Adrenal gland (tissue), 12 donors: ENCODE measurements around the gene RASA3. TPM values are rescaled to one million over a fixed set of nuclear protein-coding genes. Genes with fewer than 3 reads are reported as not detected.

ENCODE experiments used
- DNase-seq, 7 donors: peaks; one replicate each; pipeline ENCODE4 v3.0.0-alpha.2; 2019 to 2020
- H3K27ac ChIP-seq, 5 donors: fragments of 200-600 bp; sonication (generic) in 4 of 5; 1 replicate in 3 of 5; 2 replicates in 2 of 5; pipeline versions ENCODE4 v1.5.1 to v1.8.0; 2016 to 2020; ENCODE audit warnings: mild to moderate bottlenecking in 1 of 5
- H3K27me3 ChIP-seq: fragments of 200-600 bp; 2 replicates; pipeline ENCODE4 v1.8.0; 2021
- H3K36me3 ChIP-seq, 2 donors: fragments of 200-600 bp; replicated peaks in 1 of 2; 1 replicate in 1 of 2; 2 replicates in 1 of 2; pipeline versions ENCODE4 v1.5.1 to v1.8.0; 2018 to 2022
- H3K4me1 ChIP-seq, 2 donors: fragments of 200-600 bp; replicated peaks in 1 of 2; 1 replicate in 1 of 2; 2 replicates in 1 of 2; pipeline versions ENCODE4 v1.5.1 to v1.8.0; 2018 to 2021
- H3K4me3 ChIP-seq, 4 donors: fragments of 200-600 bp; sonication (generic) in 3 of 4; one replicate each; pipeline ENCODE4 v1.5.1; 2016 to 2018
- H3K9me3 ChIP-seq, 3 donors: fragments of 200-600 bp; sonication (generic) in 1 of 3; replicated peaks in 1 of 3; 1 replicate in 2 of 3; 2 replicates in 1 of 3; pipeline versions ENCODE4 v1.5.1 to v1.8.0; 2016 to 2021
- POLR2A ChIP-seq, 2 donors: fragments of 450-650 bp; IDR thresholded peaks; one replicate each; pipeline ENCODE4 v1.6.1; 2017; ENCODE audit warnings: antibody characterized with exemption in 2 of 2, mild to moderate bottlenecking in 2 of 2, moderate library complexity in 1 of 2
- WGBS, 4 donors: extraction: QIAGEN DNeasy Blood & Tissue Kit in 2 of 4; methylation state at CpG; one replicate each; pipeline versions ENCODE4 v1.1.5 to v1.1.7; 2013 to 2017; 5-methylcytosine and 5-hydroxymethylcytosine counted together
- intact Hi-C, 2 donors: fragments of 100-400 bp; cut with DNase I; formaldehyde crosslinking; loops; one replicate each; pipeline versions ENCODE4 v1.14.1 to v1.15.0; 2022 to 2023
- polyA plus RNA-seq, 3 donors: library from polyadenylated mRNA; stranded (reverse); fragments of 200-250 nt in 2 of 3; fragments of 350-450 nt in 1 of 3; fragmentation: Illumina TruSeq in 1 of 3; extraction: RNeasy Lipid Tissue Mini Kit (QIAGEN cat#74804) in 1 of 3; gene quantifications; one replicate each; pipeline ENCODE4 v1.2.3, GENCODE V29; 2013 to 2014
- total RNA-seq, 9 donors: library from RNA; depleted of rRNA in 4 of 9; stranded (reverse); fragments of >200 nt in 4 of 9; fragments of 120-200 nt in 1 of 9; fragmentation: NEBNext Ultra II Directional in 1 of 9; extraction: Animal tissue kit (Norgen Biotek cat#: 25700) in 1 of 9; gene quantifications; one replicate each; pipeline versions ENCODE4 v1.1.0 to v1.2.4, GENCODE V29; 2013 to 2023
- TF ChIP-seq, protein P1 (sequence below), 6 experiments: fragments of 450-650 bp in 4 of 6; fragments of 200-600 bp in 2 of 6; sonication (generic) in 1 of 6; IDR thresholded peaks; 1 replicate in 5 of 6; 2 replicates in 1 of 6; pipeline versions ENCODE4 v1.5.1 to v1.8.0; 2016 to 2021; ENCODE audit warnings: antibody characterized with exemption in 6 of 6, mild to moderate bottlenecking in 2 of 6, moderate library complexity in 1 of 6
- donor health status: healthy with polysubstance abuse.
- donor health status: Bipolar disorder and iron deficiency.
- donor health status: DM: yes; HTN: yes; CAD: no.
- donor health status: DM: no; HTN: no; CAD: no.
- donor health status: DM: no; HTN: no; CAD: no.
- donor health status: DM: yes; HTN: yes; CAD: no.

The RASA3 gene
- total and polyA plus RNA-seq, 12 donors, result 2.2 to 11.7 (median 7.3) TPM

GRCh38 chr13:113945857-113946408 is 186.5 kb downstream of the RASA3 start:
- TF ChIP-seq, protein P1, sequence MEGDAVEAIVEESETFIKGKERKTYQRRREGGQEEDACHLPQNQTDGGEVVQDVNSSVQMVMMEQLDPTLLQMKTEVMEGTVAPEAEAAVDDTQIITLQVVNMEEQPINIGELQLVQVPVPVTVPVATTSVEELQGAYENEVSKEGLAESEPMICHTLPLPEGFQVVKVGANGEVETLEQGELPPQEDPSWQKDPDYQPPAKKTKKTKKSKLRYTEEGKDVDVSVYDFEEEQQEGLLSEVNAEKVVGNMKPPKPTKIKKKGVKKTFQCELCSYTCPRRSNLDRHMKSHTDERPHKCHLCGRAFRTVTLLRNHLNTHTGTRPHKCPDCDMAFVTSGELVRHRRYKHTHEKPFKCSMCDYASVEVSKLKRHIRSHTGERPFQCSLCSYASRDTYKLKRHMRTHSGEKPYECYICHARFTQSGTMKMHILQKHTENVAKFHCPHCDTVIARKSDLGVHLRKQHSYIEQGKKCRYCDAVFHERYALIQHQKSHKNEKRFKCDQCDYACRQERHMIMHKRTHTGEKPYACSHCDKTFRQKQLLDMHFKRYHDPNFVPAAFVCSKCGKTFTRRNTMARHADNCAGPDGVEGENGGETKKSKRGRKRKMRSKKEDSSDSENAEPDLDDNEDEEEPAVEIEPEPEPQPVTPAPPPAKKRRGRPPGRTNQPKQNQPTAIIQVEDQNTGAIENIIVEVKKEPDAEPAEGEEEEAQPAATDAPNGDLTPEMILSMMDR (IDR thresholded peaks at IDR 0.05), result no peak
- TF ChIP-seq POLR2A (IDR thresholded peaks at IDR 0.05), result no peak
- Histone ChIP-seq H3K4me1 (peaks cover 0 to 3% of the 10 kb centered on the region in 2 donors), H3K9me3 (no peaks in the 10 kb centered on the region), H3K4me3 (no peak overlapping the region), H3K27ac (no peak overlapping the region), H3K36me3 (no peaks in the 10 kb centered on the region), H3K27me3 (no peaks in the 10 kb centered on the region)
- WGBS, 4 donors, result 86 to 92% (median 91%) methylated on average over 15 to 26 of the region's 26 CpGs
- DNase-seq, result no peak
- intact Hi-C loops, result loop anchor here (5.0 kb wide), 1 partner anchor 129 kb away; no protein-coding TSS in a partner anchor

DNA sequence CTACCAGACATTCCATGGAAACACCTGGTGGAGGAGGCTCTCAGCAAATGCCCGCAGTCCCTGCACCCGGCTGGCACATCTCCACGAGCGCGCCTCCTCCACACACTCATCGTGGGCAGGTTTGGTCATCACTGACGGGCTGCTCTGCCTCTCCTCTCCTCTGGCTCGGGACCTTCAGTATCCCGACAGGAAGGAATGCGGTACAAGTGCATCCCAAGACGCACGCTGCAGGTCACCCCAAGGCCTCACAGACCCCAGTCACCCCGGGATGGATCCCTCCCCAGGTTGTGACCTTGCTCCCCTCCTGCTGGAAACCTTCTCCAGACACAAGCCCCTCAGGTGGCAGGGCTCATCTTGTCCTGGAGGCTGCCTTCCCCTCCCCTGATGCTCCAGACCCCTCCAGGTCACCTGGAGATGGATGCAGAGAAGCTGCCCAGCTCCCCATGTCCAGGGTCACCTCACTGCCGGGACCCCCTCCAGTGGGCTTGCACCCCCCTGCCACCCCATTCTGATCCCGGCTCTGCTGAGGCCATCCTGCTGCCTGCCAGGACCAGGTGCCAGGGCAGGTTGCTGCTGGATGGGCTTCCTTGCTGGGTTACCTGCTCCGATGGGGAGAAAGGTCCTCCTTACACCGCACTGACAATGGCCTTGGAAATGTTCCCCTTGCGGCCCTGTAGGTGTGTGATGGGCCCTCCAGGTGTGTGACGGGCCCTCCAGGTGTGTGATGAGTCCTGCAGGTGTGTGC is 188.4 kb downstream of the RASA3 start:
- WGBS, 4 donors, result 85 to 91% (median 88%) methylated on average over 17 to 19 of the region's 19 CpGs
- no peak overlapping the region for H3K27ac ChIP-seq
- DNase-seq, result no peak
- no peak overlapping the region for H3K4me3 ChIP-seq
- H3K27me3 ChIP-seq, result no peaks in the 10 kb centered on the region
- no peak for TF ChIP-seq POLR2A (IDR thresholded peaks at IDR 0.05)
- TF ChIP-seq, protein P1 (IDR thresholded peaks at IDR 0.05), result no peak
- no peaks in the 10 kb centered on the region for H3K4me1 ChIP-seq
- no peaks in the 10 kb centered on the region for H3K9me3 ChIP-seq
- intact Hi-C loops, result no loop called here
- no peaks in the 10 kb centered on the region for H3K36me3 ChIP-seq

DNA sequence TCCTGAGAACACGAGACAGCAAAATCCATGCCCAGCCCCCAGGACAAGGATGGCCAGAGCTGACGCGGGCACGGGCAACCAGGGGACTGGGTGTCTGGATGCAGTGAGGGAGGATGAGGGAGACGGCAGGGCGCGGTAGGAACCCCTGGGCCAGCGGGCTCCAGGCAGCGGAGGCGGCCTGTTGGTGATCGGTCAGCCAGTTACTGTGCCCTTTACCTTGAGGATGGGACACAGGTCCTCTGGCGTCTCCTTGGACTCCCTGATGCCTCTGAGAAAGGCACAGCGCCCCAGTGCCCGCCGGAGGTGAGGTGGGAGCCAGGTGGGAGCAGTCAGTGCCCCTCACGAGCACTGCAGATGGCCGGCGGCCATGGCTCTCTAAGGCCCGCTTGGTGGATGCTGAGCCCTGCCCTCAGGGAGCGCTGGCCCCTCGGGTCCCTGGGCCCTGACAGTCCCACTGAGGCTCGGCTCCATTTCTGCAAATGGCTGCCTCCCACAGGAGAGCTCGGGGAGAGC is 189.8 kb downstream of the RASA3 start:
- H3K4me3 ChIP-seq, result no peak overlapping the region
- no peak for DNase-seq
- no peak overlapping the region for H3K27ac ChIP-seq
- no peaks in the 10 kb centered on the region for H3K4me1 ChIP-seq
- TF ChIP-seq POLR2A (IDR thresholded peaks at IDR 0.05), result no peak
- TF ChIP-seq, protein P1 (IDR thresholded peaks at IDR 0.05), result no peak
- intact Hi-C loops, result no loop called here
- WGBS, 4 donors, result 85 to 93% (median 90%) methylated on average over 14 to 23 of the region's 23 CpGs
- H3K9me3 ChIP-seq, result no peaks in the 10 kb centered on the region
- no peaks in the 10 kb centered on the region for H3K27me3 ChIP-seq
- H3K36me3 ChIP-seq, result no peaks in the 10 kb centered on the region

DNA sequence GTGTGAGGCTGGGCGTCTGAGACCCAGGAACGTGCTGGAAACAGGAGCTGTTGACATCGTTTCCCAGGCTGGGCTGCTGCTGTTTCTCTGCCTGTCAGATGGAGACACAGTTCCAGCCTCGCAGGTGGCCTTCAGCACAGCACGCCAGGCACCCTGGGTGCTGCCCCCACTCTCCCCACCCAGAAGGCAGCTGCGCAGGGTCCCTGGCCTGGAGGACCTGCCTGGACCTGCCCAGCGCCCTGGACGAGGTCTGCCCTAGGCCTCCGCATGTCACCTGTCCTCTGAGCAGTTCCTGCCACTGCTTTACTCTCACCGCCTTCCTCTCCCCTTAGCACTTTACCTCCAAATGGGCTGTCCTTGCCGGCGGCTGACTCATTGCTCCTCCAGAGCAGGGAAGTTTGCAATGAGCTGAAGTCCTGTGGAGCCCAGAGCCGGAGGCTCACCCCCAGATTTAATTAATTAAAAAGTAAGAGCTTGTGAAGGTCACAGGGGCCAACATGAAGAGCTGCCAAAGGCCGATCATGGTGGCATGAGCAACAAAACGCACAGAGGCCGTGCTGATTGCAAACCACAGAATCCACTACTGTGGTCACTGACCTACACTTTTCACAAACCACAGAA is 190.7 kb downstream of the RASA3 start:
- H3K27ac ChIP-seq, result no peak overlapping the region
- TF ChIP-seq, protein P1 (IDR thresholded peaks at IDR 0.05), result no peak
- TF ChIP-seq POLR2A (IDR thresholded peaks at IDR 0.05), result no peak
- H3K27me3 ChIP-seq, result no peaks in the 10 kb centered on the region
- no peaks in the 10 kb centered on the region for H3K4me1 ChIP-seq
- intact Hi-C loops, result no loop called here
- WGBS, 4 donors, result 41 to 48% (median 45%) methylated on average over 8 to 16 of the region's 16 CpGs
- H3K4me3 ChIP-seq, result no peak overlapping the region
- H3K36me3 ChIP-seq, result no peaks in the 10 kb centered on the region
- DNase-seq, result peak in 4 of 7 donors; percentile 26 to 53 (median 40)
- H3K9me3 ChIP-seq, result no peaks in the 10 kb centered on the region
